Left lung (tissue), 10 donors: Measurements from ENCODE around the gene ZC3H18. TPM values are rescaled to one million over a fixed set of nuclear protein-coding genes. Genes with fewer than 3 reads are reported as not detected.
"Not testable (repeated sequence)": the region's sequence is repeated elsewhere in the genome, so short reads cannot be mapped to it uniquely, and the experiment has no call there.

ENCODE experiments used
- ATAC-seq: fragments of 200-7000 bp; cut with Tn5 transposase; one replicate; pipeline ENCODE4 v1.9.1; 2020; ENCODE audit warnings: moderate library complexity
- DNase-seq, 4 donors: peaks; one replicate each; pipeline ENCODE4 v3.0.0-alpha.2; 2013 to 2020
- H3K27ac ChIP-seq, 2 donors: fragments of 200-600 bp; sonication (generic) in 1 of 2; one replicate each; pipeline versions ENCODE4 v1.5.0 to v1.8.0; 2020 to 2021
- H3K27me3 ChIP-seq, 2 donors: fragments of 200-600 bp; sonication (generic) in 1 of 2; one replicate each; pipeline versions ENCODE4 v1.5.0 to v1.8.0; 2020 to 2021
- H3K36me3 ChIP-seq, 2 donors: fragments of 200-600 bp; sonication (generic) in 1 of 2; one replicate each; pipeline versions ENCODE4 v1.5.0 to v1.8.0; 2020 to 2021
- H3K4me1 ChIP-seq, 2 donors: fragments of 200-600 bp; one replicate each; pipeline ENCODE4 v1.8.0; 2021
- H3K4me3 ChIP-seq, 2 donors: fragments of 200-600 bp; sonication (generic) in 1 of 2; one replicate each; pipeline versions ENCODE4 v1.5.0 to v1.8.0; 2020 to 2021; ENCODE audit warnings: mild to moderate bottlenecking in 1 of 2
- H3K9me3 ChIP-seq, 2 donors: fragments of 200-600 bp; sonication (generic) in 1 of 2; one replicate each; pipeline versions ENCODE4 v1.5.0 to v1.8.0; 2020 to 2021
- intact Hi-C, 2 donors: fragments of 100-400 bp; cut with DNase I; formaldehyde crosslinking; loops; one replicate each; pipeline versions ENCODE4 v1.11.2 to v1.14.2; 2022
- polyA plus RNA-seq, 6 donors: library from polyadenylated mRNA; unstranded; fragments of 120-200 nt; gene quantifications; one replicate each; pipeline ENCODE4 v1.2.1, GENCODE V29; 2013; ENCODE audit not compliant: insufficient read length in 6 of 6
- total RNA-seq, 2 donors: library from RNA; stranded (reverse); fragmentation: NEBNext Ultra II Directional; extraction: Animal tissue kit (Norgen Biotek cat#: 25700); gene quantifications; one replicate each; pipeline ENCODE4 v1.2.1, GENCODE V29; 2021
- TF ChIP-seq, protein P1 (sequence below), 2 donors: fragments of 200-600 bp; sonication (generic) in 1 of 2; IDR thresholded peaks; one replicate each; pipeline versions ENCODE4 v1.5.0 to v1.8.0; 2021; ENCODE audit warnings: antibody characterized with exemption in 2 of 2
- donor health status: DM: no; HTN: yes; CAD: no.
- donor health status: DM: no; HTN: no; CAD: no.

Gene ZC3H18
- total and polyA plus RNA-seq, 8 donors = 33.8 to 53.1 (median 38.5) TPM

GRCh38 chr16:88605186-88606147 is 35.3 kb downstream of the ZC3H18 start:
- H3K27ac ChIP-seq = peak overlapping the region in 1 of 2 donors; percentile 23
- intact Hi-C loops = no loop called here
- H3K9me3 ChIP-seq = no peaks in the 10 kb centered on the region
- peak in 1 of 4 donors; percentile 53 for DNase-seq
- no peak for ATAC-seq
- peaks cover 0 to 87% of the 10 kb centered on the region in 2 donors for H3K36me3 ChIP-seq
- peaks cover 12 to 21% of the 10 kb centered on the region in 2 donors for H3K4me1 ChIP-seq
- TF ChIP-seq, protein P1, sequence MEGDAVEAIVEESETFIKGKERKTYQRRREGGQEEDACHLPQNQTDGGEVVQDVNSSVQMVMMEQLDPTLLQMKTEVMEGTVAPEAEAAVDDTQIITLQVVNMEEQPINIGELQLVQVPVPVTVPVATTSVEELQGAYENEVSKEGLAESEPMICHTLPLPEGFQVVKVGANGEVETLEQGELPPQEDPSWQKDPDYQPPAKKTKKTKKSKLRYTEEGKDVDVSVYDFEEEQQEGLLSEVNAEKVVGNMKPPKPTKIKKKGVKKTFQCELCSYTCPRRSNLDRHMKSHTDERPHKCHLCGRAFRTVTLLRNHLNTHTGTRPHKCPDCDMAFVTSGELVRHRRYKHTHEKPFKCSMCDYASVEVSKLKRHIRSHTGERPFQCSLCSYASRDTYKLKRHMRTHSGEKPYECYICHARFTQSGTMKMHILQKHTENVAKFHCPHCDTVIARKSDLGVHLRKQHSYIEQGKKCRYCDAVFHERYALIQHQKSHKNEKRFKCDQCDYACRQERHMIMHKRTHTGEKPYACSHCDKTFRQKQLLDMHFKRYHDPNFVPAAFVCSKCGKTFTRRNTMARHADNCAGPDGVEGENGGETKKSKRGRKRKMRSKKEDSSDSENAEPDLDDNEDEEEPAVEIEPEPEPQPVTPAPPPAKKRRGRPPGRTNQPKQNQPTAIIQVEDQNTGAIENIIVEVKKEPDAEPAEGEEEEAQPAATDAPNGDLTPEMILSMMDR (IDR thresholded peaks at IDR 0.05) = no peak
- no peaks in the 10 kb centered on the region for H3K27me3 ChIP-seq
- H3K4me3 ChIP-seq = no peak overlapping the region

GRCh38 chr16:88606148-88606757 is 36.0 kb downstream of the ZC3H18 start:
- intact Hi-C loops = no loop called here
- peak in 1 of 4 donors; percentile 53 for DNase-seq
- Histone ChIP-seq H3K27ac (no peak overlapping the region), H3K4me1 (peaks cover 5 to 14% of the 10 kb centered on the region in 2 donors), H3K4me3 (no peak overlapping the region), H3K36me3 (peaks cover 0 to 87% of the 10 kb centered on the region in 2 donors), H3K9me3 (no peaks in the 10 kb centered on the region), H3K27me3 (no peaks in the 10 kb centered on the region)
- ATAC-seq = no peak
- TF ChIP-seq, protein P1 (IDR thresholded peaks at IDR 0.05) = no peak

GRCh38 chr16:88608076-88608475 is 37.9 kb downstream of the ZC3H18 start:
- no peaks in the 10 kb centered on the region for H3K27me3 ChIP-seq
- peaks cover 0 to 11% of the 10 kb centered on the region in 2 donors for H3K4me1 ChIP-seq
- DNase-seq (no peak), ATAC-seq (no peak)
- H3K9me3 ChIP-seq = no peaks in the 10 kb centered on the region
- H3K27ac ChIP-seq = no peak overlapping the region
- H3K36me3 ChIP-seq = peaks cover 0 to 85% of the 10 kb centered on the region in 2 donors
- no peak overlapping the region for H3K4me3 ChIP-seq
- TF ChIP-seq, protein P1 (IDR thresholded peaks at IDR 0.05) = no peak
- intact Hi-C loops = no loop called here

DNA sequence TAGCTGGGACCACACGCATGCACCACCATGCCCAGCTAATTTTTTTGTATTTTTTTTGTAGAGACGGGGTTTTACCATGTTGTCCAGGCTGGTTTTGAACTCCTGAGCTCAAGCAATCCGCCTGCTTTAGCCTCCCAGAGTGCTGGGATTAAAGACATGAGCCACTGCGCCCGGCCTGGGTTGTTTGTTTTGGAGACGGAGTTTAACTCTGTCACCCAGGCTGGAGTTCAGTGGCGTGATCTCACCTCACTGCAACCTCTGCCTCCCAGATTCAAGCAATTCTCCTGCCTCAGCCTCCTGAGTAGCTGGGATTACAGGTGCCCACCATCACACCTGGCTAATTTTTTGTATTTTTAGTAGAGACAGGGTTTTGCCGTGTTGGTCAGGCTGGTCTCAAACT is 39.2 kb downstream of the ZC3H18 start:
- intact Hi-C loops, ATAC-seq, H3K27ac ChIP-seq, H3K27me3 ChIP-seq, H3K4me3 ChIP-seq, H3K9me3 ChIP-seq: not testable (repeated sequence)
- DNase-seq = peak in 1 of 4 donors; percentile 8
- H3K4me1 ChIP-seq = peaks cover 0 to 11% of the 10 kb centered on the region in 2 donors
- peaks cover 0 to 88% of the 10 kb centered on the region in 2 donors for H3K36me3 ChIP-seq

GRCh38 chr16:88610080-88610479 is 39.9 kb downstream of the ZC3H18 start:
- H3K27ac ChIP-seq = no peak overlapping the region
- intact Hi-C loops = no loop called here
- H3K4me1 ChIP-seq = peaks cover 0 to 6% of the 10 kb centered on the region in 2 donors
- TF ChIP-seq, protein P1 (IDR thresholded peaks at IDR 0.05) = no peak
- no peaks in the 10 kb centered on the region for H3K9me3 ChIP-seq
- H3K4me3 ChIP-seq = no peak overlapping the region
- DNase-seq (no peak), ATAC-seq (no peak)
- H3K27me3 ChIP-seq = no peaks in the 10 kb centered on the region
- peaks cover 0 to 85% of the 10 kb centered on the region in 2 donors for H3K36me3 ChIP-seq
